T-helper 2 cell treated with Interferon-gamma antibody and Interleukin-4, amounts not matched to agents 100 ng/mL and 5 ng/mL, for 36 hours (primary cell): ENCODE results near the gene DHRS4. TPM values are rescaled to one million over a fixed set of nuclear protein-coding genes. Genes with fewer than 3 reads are reported as not detected.

Experiments used
- intact Hi-C: fragments of 100-400 bp; cut with micrococcal nuclease; formaldehyde crosslinking; loops from one replicate; pipeline ENCODE4 v1.15.1; 2023
- total RNA-seq: library from RNA; stranded (reverse); gene quantifications from 2 replicates; pipeline ENCODE4 v1.2.3, GENCODE V29; 2022

DHRS4 gene
- total RNA-seq, result 23.6 and 23.9 TPM in 2 replicates

DNA sequence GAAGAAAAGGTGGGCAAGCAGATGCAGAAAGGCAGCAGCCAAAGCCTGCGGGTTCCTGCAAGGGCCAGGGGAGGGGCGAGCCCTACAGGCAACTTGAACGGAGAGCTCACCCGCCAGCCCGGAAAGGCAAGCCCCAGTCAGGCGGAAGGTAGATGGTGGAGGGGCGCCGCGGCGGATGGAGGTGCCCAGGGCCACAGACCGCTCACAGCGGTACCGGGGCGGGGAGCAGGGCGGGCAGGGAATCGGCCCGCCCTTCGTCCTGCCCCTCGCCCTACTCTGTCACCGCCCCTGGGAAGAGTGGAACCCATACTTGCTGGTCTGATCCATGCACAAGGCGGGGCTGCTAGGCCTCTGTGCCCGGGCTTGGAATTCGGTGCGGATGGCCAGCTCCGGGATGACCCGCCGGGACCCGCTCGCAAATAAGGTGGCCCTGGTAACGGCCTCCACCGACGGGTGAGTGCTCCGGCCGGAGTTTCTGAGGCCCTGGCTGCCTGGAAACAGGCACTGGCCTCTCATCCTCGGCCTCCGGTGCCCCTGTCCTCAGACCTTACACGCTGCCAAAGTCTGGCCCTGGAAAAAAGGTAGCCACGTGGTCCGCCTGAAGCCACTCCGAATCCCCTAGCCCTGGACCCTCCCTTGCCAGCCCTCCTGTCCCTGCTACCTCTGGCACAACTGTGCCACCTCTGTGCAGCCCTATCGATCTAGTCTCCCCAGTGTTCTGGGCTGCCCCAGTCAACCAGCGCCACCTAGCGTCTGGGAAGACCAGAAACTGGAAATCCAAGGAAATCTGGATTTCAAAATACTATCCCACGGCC, at the start of gene DHRS4:
Gene DHRS4 (plus strand): TSS at position 307 of the 815 bp plus-strand sequence. CDS start 19 bp downstream, at position 326.
- intact Hi-C loops, result loop anchor here (1.0 to 2.0 kb wide), 3 partner anchors 23 to 364 kb away; no protein-coding TSS in a partner anchor

DNA sequence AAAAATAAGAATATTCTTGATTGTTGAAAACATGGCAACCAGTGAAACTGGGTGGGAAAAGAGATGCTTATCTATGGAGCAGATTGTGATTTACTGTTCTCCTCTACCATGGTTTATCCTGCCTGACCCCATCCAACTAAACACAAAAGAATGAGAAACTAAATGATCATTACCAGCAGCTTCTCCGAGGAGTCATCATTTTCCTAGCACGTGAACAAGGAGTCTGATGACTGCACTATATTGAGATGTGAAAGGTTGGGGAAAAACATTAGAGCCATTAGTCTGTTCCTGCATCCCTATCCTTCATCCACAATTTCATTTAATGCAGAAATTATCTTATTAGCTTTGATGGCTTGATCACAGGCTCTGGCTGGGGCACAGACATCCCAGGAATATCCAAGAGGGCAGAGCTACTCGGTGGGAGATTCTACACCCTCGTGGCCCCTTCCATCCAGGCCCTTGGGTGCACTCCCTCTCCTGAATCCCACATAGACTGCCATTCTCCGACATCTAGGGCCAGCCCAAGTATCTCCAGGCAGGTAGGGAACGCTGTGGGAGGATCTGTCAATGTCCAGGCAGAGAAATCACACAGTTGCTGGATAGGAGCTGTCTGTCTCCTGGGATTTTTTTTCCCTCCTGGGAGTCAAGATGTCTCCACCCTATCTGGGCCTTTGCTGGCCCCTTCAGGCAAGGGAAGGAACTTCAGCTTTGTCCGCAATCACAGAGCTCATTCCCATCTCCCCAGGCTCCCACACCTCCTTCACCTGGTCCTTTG, 43.3 kb upstream of the DHRS4 start:
- intact Hi-C loops, result no loop called here

DNA sequence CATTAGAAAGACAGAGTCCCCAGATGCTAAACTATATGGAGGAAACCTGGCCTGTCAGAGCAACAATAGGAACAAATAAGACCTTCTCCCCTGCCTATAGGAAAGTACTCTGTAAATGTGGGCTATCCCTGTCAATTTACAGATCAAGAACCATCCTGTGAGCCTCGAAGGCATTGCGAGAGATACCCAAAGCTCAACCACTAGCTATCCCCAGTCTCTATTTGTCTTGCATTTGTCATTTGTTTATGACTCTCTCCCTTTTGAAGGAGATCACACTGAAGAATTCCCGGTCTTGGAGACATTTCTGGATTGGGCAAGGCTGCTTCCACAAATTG, 42.7 kb upstream of the DHRS4 start:
- intact Hi-C loops, result no loop called here

DNA sequence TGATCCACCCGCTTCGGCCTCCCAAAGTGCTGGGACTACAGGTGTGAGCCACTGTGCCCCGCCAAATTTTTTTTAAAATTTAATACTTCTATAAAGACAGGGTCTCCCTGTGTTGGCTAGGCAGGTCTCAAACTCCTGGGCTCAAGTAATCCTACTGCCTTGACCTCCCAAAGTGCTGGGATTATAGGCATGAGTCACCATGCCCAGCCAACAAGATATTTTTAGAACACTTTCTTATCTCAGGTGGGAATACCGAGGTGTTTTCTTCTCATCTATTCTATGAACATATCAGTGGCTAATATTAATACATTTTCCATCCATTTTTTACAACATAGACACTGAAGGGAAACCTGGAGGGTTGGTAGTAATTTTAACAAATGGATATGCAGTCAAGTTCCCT, 38.0 kb upstream of the DHRS4 start:
- intact Hi-C loops, result no loop called here

DNA sequence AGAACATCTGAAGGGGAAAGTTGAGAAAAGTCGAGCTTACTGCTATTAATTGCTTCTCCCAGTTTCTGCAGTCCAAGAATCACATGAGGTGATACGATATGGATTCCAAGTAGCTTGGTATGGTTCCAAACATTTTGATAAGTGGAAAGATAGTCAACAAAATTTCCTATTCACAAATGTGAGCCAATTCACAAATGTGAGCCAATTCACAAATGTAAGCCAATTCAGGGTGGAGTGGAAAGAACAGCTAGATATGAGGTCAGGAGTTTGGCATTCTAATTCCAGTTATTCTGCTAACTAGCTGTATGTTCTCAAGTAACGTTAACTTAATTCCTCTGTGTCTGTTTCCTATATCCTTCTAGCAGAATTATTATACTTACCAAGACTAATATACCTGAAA, 37.6 kb upstream of the DHRS4 start:
- intact Hi-C loops, result no loop called here

DNA sequence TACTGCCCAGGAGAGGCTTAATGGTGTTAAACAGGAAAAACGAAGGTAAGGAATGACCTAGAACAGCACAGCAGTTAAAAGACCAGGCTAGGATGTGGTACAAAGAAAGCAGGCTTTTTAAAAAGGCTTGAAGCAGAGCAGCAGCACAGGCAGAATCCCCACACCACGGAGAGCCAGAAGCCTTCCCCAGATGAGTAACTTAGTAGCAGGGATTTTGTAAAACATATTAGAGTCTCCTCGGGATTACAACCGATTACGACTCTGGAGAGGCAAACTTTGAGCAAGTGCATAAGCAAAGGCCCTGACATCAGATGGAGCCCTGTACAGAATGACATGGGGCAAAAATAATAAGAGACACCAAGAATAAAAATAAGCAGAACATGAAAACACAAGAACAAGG, 37.1 kb upstream of the DHRS4 start:
- intact Hi-C loops, result no loop called here

DNA sequence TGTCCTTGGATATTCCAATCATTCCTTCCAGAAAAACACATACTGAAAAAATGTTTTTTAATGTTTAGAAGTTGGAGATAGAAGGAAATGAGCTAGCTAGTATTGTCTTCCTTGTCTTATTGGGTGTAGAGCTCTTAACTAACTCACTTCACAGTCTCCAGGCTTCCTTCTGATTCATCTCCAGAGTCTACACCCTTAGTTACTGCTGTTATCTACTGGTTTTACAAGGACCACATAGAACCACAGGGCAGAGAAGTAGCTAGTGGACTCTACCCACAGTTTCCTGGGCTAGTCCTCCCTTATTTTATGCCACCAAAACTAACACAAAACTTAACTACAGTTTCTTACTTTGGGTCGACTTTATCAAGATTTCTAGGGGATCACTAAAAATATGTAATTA, 31.0 kb upstream of the DHRS4 start:
- intact Hi-C loops, result no loop called here

DNA sequence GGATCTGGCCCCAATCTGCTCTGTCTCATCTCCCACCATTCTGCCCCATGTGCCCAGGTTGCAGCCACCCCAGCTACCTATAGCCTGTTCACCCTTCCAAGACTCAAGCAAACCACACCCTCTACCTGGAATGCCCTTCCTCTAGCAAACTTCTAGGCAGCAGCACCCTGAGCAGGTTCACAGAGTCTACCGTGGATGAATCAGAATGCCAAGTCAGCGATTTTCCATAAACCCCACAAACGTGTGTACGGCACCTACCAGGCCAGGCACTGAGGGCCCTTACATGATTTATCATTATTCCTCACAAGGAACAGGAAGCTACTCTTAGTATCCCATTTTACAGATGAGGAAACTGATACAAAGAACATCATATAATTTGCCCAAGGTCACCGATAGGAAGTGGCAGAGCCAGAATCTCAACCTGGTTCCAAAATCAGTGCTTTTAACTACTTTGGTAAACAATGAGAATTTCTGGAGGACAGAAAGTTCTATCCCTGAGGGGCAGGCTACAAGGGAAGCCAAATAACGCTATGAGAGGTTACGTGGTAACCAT, 28.0 kb upstream of the DHRS4 start:
- intact Hi-C loops, result loop anchor here (5.0 kb wide), 1 partner anchor 293 kb away; no protein-coding TSS in a partner anchor

DNA sequence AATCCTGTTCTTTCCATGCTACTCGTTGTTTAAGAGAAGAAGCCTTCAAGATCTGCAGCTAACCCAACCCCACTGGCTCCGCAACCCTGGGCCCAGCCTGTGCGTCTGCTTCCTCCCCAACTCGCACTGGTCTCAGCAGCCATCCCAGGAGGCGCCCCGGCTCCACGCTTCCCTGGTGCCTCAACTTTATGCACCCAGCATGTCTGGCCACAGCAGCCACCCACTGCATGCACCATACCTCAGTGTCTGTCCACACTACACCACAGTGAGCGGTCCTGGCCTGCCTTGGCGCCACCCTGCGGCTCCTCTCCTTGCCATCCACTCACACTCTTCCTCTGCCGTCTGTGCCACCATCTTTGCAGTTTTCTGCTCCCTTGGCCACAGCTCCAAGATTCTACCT, 27.0 kb upstream of the DHRS4 start:
- intact Hi-C loops, result loop anchor here (5.0 kb wide), 1 partner anchor 294 kb away; no protein-coding TSS in a partner anchor

DNA sequence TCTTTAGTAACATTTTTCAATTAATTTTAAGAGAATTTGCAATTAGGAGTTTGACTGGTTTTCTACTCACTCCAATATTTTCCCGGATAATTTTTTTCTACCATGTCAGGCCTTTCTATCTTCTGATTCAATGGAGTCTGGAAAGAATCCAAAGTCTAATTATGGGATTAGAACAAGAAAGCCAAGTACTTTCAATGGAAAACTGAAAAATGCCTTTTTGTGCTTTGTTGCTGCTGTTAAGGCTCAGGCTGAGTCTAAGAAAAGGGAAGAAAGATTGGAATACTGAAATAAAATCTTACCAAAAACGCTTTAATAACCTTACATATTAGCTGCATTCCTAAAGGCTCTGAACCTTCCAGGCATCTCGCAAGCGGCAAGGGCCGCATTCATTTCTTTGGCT, 24.4 kb upstream of the DHRS4 start:
- intact Hi-C loops, result loop anchor here (1.0 to 5.0 kb wide), 2 partner anchors 297 to 340 kb away; no protein-coding TSS in a partner anchor

DNA sequence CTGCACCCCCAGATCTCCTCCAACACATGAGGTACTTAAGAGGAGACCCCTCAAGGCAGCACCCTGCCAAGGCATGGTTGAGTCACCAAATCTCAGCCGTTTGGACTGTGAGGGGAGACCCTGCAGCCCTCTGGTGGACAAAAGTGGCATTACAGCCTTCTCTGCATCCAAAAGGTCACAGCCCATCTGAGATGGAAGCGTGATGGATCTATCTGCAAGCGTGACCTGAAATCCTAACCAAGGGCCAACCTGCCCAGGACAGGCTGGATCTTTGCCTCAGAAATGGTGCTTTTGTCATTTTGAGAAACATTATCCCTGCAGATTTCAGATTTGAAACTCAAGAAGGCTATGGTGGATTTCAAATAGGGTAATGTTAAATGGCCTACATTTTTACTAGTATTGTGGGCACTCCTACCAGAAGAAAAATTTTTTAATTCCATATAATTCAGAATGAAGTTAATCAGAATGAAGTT, 23.7 kb upstream of the DHRS4 start:
- intact Hi-C loops, result loop anchor here (1.0 to 5.0 kb wide), 4 partner anchors 23 to 341 kb away; partner anchors contain the start of gene DHRS4

DNA sequence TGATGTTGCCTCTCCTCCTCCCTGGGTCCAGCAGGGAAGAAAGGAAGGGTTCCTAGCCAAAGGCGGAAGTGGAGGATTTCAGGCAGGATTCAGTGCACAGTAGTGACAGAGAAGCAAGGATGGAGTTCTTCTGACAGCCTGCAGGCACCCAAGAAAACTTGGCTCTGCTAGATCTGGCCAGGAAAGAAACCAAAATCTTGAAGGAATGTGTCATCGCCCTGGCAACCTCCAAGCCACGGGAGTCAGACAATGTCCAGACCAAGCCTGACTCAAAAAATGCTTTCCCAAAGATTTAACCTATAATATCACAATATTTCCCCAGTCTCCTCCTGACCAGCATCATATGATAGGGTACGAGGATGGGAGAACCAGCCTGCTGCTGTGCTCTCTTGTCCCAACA, 22.8 kb upstream of the DHRS4 start:
- intact Hi-C loops, result loop anchor here (1.0 to 5.0 kb wide), 2 partner anchors 23 to 203 kb away; partner anchors contain the start of gene DHRS4

DNA sequence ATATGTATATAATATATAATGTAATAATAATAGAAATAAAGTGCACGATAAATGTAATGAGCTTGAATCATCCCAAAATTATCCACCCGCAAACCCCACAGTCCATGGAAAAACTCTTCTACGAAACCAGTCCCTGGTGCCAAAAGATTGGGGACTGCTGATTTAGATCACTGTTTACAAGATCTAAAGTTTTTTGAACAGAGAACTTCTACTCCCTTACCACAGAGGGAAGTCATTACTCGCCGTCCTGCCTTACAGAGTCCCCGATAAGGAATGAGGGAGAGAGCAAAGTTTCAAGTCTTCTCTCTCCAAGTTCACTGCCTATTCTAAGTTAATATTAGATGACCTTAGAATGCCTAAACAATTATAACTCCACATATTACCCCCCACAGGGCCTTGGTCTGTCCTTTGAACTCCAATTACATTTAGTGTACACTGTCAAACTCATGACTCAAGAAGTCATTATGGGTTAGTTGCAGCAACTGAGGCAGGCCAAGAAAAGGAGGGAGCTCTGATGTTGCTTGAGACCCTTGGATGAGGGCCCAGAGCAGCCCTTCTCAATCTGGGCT, 21.8 kb upstream of the DHRS4 start:
- intact Hi-C loops, result loop anchor here (5.0 kb wide), 1 partner anchor 205 kb away; no protein-coding TSS in a partner anchor

DNA sequence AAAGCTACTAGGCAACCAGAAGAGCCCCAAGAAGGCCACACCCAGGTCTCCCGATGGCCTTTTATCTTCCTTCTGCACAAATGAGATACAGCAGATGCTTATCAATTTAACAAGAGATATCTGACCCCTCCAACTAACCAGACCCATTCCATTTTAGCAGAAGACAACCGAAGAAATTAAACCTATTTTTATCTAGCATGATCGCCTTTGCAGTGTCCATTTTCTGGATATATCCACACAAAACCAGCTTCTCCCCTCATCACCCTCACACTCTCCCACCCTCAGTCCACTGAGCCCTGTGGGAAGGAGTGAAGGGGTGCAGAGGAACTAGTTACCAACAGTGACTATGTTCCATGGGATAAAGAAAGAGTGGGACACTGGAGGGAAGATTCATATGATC, 20.9 kb upstream of the DHRS4 start:
- intact Hi-C loops, result loop anchor here (5.0 kb wide), 1 partner anchor 205 kb away; no protein-coding TSS in a partner anchor

DNA sequence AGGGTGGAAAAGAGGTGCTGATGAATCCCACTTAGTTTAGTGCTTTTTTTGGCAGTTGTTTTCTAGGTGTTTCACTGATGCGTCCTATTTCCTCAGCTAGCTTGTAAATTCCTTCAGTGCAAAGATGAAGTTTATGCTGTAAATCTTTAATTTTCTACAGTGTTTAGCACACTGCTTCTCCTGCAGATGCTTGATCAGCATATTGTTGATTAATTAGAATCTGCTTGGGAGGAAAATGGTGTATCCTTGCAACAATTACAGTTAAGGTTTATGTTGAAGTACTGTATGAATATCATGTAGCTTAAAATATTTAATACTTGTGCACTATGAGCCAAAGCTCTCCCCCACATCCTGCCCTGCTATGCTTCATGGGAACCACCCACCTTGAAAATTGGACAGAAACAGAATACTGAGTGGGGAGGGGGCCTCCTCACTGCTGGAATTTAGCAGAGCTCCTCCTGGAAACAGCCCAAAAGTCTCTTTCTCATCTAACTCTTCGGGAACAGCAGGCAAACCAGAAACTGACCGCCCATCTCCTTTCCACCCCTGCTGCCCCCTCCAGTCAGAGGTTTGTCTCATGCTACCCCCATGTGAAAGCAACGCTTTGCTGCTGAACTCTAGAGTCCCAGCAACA, 20.3 kb upstream of the DHRS4 start:
- intact Hi-C loops, result loop anchor here (5.0 kb wide), 1 partner anchor 206 kb away; no protein-coding TSS in a partner anchor

DNA sequence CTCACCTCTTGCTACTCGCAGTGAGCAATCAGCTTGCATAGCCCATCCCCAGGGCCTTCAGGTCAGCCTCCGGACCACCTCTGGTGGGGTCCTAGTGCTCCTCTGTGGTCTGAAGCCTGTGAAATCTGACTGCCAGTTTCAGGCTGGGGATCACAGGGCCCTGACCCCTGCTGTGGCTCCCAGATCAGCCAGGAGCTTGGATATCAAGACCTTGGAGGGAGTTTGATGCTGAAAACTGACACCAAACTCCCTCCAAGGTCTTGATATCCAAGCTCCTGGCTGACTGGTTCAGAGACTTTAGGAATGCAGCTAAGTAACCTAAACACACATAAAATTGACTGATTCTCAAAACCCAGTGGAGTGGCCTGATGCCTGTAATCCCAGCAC, 19.8 kb upstream of the DHRS4 start:
- intact Hi-C loops, result loop anchor here (5.0 kb wide), 1 partner anchor 206 kb away; no protein-coding TSS in a partner anchor

DNA sequence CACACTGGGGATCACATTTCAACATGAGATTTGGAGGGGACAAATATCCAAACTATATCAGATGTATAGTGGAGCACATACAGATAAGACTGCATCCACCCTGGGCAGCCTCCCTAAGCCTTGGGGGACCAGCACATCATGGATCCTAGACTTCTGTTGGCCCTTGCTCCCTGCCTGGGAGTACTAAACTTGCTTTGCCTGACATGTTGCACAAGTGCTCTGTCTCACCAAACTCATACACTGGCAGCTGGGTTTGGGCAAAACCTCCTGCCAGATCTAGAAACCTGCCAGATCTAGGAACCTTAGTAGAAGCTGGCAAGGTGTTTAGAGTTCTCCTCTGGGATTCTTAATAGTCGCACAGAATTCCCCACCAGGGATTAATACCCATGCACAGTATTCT, 18.4 kb upstream of the DHRS4 start:
- intact Hi-C loops, result no loop called here

DNA sequence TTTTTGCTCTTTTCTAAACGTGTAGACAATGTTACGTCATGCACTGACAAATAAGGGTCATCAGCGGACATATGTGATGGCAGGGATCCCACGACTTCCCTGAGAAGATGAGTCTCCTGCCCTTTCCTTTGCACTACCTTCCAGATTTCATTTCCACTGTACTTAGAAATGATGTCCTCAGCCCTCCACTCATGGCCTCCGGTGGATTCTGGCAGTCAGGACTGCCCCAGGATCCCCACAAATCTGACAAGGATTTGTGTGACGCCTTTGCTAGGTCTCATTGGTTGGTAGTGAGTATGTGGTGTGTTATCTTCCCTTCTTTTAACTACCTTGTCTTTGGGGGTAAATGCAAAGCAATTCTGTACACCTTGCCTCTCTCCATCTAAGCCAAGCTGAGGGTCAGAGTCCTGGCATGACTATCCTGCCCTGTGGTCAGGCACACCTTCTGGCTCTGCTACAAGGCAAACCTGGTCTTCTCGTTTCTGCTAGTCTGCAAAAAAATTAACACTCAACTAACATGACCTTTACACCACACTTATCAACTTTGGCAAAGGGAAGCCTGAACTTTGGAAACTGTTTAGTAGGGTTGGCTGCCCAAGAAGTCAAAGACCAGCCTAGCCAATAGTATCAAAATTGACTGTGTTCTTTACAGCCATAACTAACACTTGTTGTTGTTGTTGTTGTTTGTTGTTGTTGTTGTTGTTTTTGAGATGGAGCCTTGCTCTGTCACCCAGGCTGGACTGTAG, 17.3 kb upstream of the DHRS4 start:
- intact Hi-C loops, result no loop called here

DNA sequence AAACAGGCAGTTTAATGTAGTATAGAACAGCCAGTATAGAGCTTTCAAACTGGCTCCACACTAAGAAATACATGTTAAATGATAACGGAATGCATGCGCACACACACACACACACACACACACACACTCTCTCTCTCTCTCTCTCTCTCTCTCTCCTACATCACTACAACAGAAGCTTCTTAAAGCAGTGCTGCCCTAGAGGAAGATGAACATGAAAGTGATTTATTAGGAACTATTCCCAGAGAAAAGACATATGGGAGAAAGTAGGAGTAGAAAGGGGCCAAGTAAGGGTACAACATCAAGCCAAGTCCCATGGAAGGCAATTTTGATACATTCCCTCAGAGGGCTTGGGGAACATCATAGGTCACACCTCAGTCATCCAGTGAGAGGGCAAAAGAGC, 16.4 kb upstream of the DHRS4 start:
- intact Hi-C loops, result no loop called here

DNA sequence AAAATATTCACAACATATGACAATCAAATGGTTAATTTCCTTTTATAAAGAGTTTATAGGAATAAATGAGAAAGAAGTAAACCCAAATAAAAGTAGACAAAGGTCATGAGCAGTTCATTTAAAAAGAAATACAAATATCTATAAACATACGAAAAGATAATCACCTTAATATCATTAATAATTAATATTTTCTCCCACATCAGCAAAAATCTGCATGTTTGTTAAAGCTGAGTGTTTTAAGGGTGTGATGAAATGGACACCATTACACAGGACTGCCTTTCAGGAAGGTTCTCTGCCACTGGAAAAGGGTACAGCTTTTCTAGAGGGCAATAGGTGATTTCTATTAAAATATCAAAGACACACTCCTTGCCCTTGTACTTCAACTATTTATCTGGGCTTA, 14.7 kb upstream of the DHRS4 start:
- intact Hi-C loops, result no loop called here
